Keratinocyte (primary cell): ENCODE results near the gene FOXB2. TPM values are rescaled to one million over a fixed set of nuclear protein-coding genes. Genes with fewer than 3 reads are reported as not detected.
A peak's percentile ranks its signal among the peaks of the same experiment; 100 is the strongest.

Source experiments
- DNase-seq: peaks from one replicate; pipeline ENCODE4 v3.0.0-alpha.2; 2011; ENCODE audit warnings: low read depth, missing footprints, low spot score
- FAIRE-seq: peaks from 2 replicates; lab custom pipeline; 2011; peaks lifted over from hg19 to GRCh38; lab: Jason Lieb, UNC
- H2AFZ ChIP-seq: 2 replicates; pipeline ENCODE4 v1.6.0; 2012; ENCODE audit warnings: low read length, control low read depth, inconsistent platforms; ENCODE audit not compliant: control insufficient read depth
- H3K27ac ChIP-seq: 2 replicates; pipeline ENCODE4 v1.5.1; 2011; ENCODE audit warnings: low read length; ENCODE audit not compliant: control insufficient read depth, insufficient read depth
- H3K27me3 ChIP-seq: 3 replicates; pipeline ENCODE4 v1.6.0; 2011; ENCODE audit warnings: low read length; ENCODE audit not compliant: control insufficient read depth, insufficient read depth; ENCODE audit errors: extremely low read depth
- H3K36me3 ChIP-seq, 2 experiments: 2 replicates in 1 of 2; 3 replicates in 1 of 2; pipeline ENCODE4 v1.5.1; 2011; ENCODE audit warnings: low read length in 2 of 2, mild to moderate bottlenecking in 1 of 2; ENCODE audit not compliant: control insufficient read depth in 2 of 2, insufficient read depth in 2 of 2; ENCODE audit errors: extremely low read depth in 1 of 2
- H3K4me1 ChIP-seq: 3 replicates; pipeline ENCODE4 v1.5.1; 2011; ENCODE audit warnings: low read length; ENCODE audit not compliant: control insufficient read depth, insufficient read depth; ENCODE audit errors: extremely low read depth
- H3K4me2 ChIP-seq: 3 replicates; pipeline ENCODE4 v1.6.0; 2011; ENCODE audit warnings: low read depth, low read length; ENCODE audit not compliant: control insufficient read depth, insufficient read depth; ENCODE audit errors: extremely low read depth
- H3K4me3 ChIP-seq, 3 experiments: fragments of 200-600 bp in 1 of 3; sonication (generic) in 1 of 3; 2 replicates in 2 of 3; 3 replicates in 1 of 3; pipeline ENCODE4 v1.5.1; 2011 to 2016; ENCODE audit warnings: low read length in 3 of 3, mild to moderate bottlenecking in 3 of 3, control low read depth in 2 of 3, inconsistent platforms in 1 of 3, low read depth in 1 of 3, mixed read lengths in 1 of 3, mixed run types in 1 of 3, moderate library complexity in 1 of 3; ENCODE audit not compliant: control insufficient read depth in 2 of 3, insufficient read depth in 2 of 3; ENCODE audit errors: extremely low read depth in 1 of 3
- H3K79me2 ChIP-seq: 2 replicates; pipeline ENCODE4 v1.6.0; 2012; ENCODE audit warnings: low read length; ENCODE audit not compliant: control insufficient read depth, insufficient read depth
- H3K9ac ChIP-seq: 3 replicates; pipeline ENCODE4 v1.6.0; 2011; ENCODE audit warnings: low read length; ENCODE audit not compliant: control insufficient read depth, insufficient read depth; ENCODE audit errors: extremely low read depth
- H3K9me1 ChIP-seq: 3 replicates; pipeline ENCODE4 v1.6.0; 2011; ENCODE audit warnings: low read length; ENCODE audit not compliant: control insufficient read depth, insufficient read depth; ENCODE audit errors: extremely low read depth
- H3K9me3 ChIP-seq: 2 replicates; pipeline ENCODE4 v1.5.1; 2012; ENCODE audit warnings: low read depth, low read length; ENCODE audit not compliant: control insufficient read depth
- H4K20me1 ChIP-seq: 3 replicates; pipeline ENCODE4 v1.6.0; 2011; ENCODE audit warnings: low read length; ENCODE audit not compliant: control insufficient read depth, insufficient read depth; ENCODE audit errors: extremely low read depth
- CTCF ChIP-seq, 3 experiments: IDR thresholded peaks in 1 of 3; conservative IDR thresholded peaks in 1 of 3; optimal IDR thresholded peaks in 1 of 3; 2 replicates in 2 of 3; 3 replicates in 1 of 3; pipeline versions ENCODE3 to v1.5.1; 2011; ENCODE audit warnings: low read length in 3 of 3, mild to moderate bottlenecking in 3 of 3, moderate library complexity in 2 of 3, control low read depth in 1 of 3, inconsistent platforms in 1 of 3; ENCODE audit not compliant: insufficient read depth in 2 of 3; ENCODE audit errors: extremely low read depth in 1 of 3
- EZH2 ChIP-seq: IDR thresholded peaks from one replicate; pipeline ENCODE4 v1.6.1; 2012; ENCODE audit warnings: inconsistent platforms, mild to moderate bottlenecking, low read length, moderate library complexity
- dilution Hi-C: fragments of 300-500 bp; cut with MboI; formaldehyde crosslinking; loops from one replicate; pipeline ENCODE4 v1.7.0; 2020; ENCODE audit warnings: low sequenced_read_pairs; ENCODE audit not compliant: extremely low pct_ligation_motif_present
- polyA plus RNA-seq, 5 experiments: library from polyadenylated mRNA; depleted of rRNA in 3 of 5; stranded (reverse) in 3 of 5; stranded (forward) in 1 of 5; unstranded in 1 of 5; fragments of >200 nt; gene quantifications; 1 replicate in 1 of 5; 2 replicates in 3 of 5; 3 replicates in 1 of 5; pipeline versions ENCODE4 v1.2.1 to v1.2.3, GENCODE V29; 2011 to 2012; ENCODE audit warnings: missing spikeins in 2 of 5, low read depth in 1 of 5, low replicate concordance in 1 of 5
- small RNA-seq, 3 experiments: library from RNA; depleted of rRNA; stranded (forward); fragments of <200 nt; gene quantifications; one replicate each; pipeline ENCODE3, GENCODE V24; 2012; ENCODE audit warnings: low read depth in 3 of 3, low replicate concordance in 1 of 3; ENCODE audit not compliant: insufficient read length in 3 of 3

Gene FOXB2
- polyA plus RNA-seq, 1 donor (not counting 4 experiments of a cell fraction or from before 2014, with no cell fraction given): not detected

GRCh38 chr9:77063645-77064285, 44.3 kb downstream of the FOXB2 start:
- H3K36me3 ChIP-seq: no peaks in the 10 kb centered on the region
- no peaks in the 10 kb centered on the region for H3K27me3 ChIP-seq
- no peaks in the 10 kb centered on the region for H3K79me2 ChIP-seq
- H3K4me1 ChIP-seq: no peaks in the 10 kb centered on the region
- dilution Hi-C loops: no loop called here
- no peaks in the 10 kb centered on the region for H4K20me1 ChIP-seq
- H3K27ac ChIP-seq: no peak overlapping the region
- peak; percentile 26 for DNase-seq
- no peak overlapping the region for H3K4me2 ChIP-seq
- no peak for TF ChIP-seq CTCF (optimal IDR thresholded peaks at IDR 0.05 in 1 of 3, IDR thresholded peaks at IDR 0.05 in 1 of 3, conservative IDR thresholded peaks at IDR 0.05 in 1 of 3; ENCODE audit: extremely low read depth in 1 of 3, insufficient read depth in 2 of 3, low read length in 3 of 3)
- no peak for TF ChIP-seq EZH2
- FAIRE-seq: peak; percentile 49
- no peak overlapping the region for H3K4me3 ChIP-seq
- H2AFZ ChIP-seq: no peak overlapping the region
- H3K9me1 ChIP-seq: no peaks in the 10 kb centered on the region
- H3K9me3 ChIP-seq: no peaks in the 10 kb centered on the region
- H3K9ac ChIP-seq: no peak overlapping the region

- FAIRE-seq: no peak
- H3K4me2 ChIP-seq: no peak overlapping the region
Measured at GRCh38 chr9:77066388-77066787, 46.9 kb downstream of the FOXB2 start.

More at GRCh38 chr9:77066388-77066787, 46.9 kb downstream of the FOXB2 start:
- no peak for TF ChIP-seq CTCF (optimal IDR thresholded peaks at IDR 0.05 in 1 of 3, IDR thresholded peaks at IDR 0.05 in 1 of 3, conservative IDR thresholded peaks at IDR 0.05 in 1 of 3; ENCODE audit: extremely low read depth in 1 of 3, insufficient read depth in 2 of 3, low read length in 3 of 3)
- no peak for TF ChIP-seq EZH2
- Histone ChIP-seq H2AFZ (no peak overlapping the region), H3K27me3 (no peaks in the 10 kb centered on the region), H3K4me1 (no peaks in the 10 kb centered on the region), H3K9ac (no peak overlapping the region), H3K9me3 (no peaks in the 10 kb centered on the region), H3K79me2 (no peaks in the 10 kb centered on the region), H3K4me3 (no peak overlapping the region), H3K9me1 (no peaks in the 10 kb centered on the region), H4K20me1 (no peaks in the 10 kb centered on the region), H3K27ac (no peak overlapping the region), H3K36me3 (no peaks in the 10 kb centered on the region)
- dilution Hi-C loops: no loop called here
- DNase-seq: no peak

Small RNA genes within 50 kb of the gene (small RNA-seq; reads per million reads assigned to genes)
- gene ATP5MFP3: 0 reads per million in 3 experiments

Other genes with a start within 250 kb of the FOXB2 start
- 0.22 to 0.41 TPM (median 0.26 TPM) in 3 replicates for gene PRUNE2, start 113.5 kb upstream of the FOXB2 start, polyA plus RNA-seq
- gene VPS13A, start 157.9 kb downstream of the FOXB2 start, polyA plus RNA-seq: 13.6 to 56.6 TPM (median 55.3 TPM) in 3 replicates